ENCODE measurements around the gene CCDC27. TPM values are rescaled to one million over a fixed set of nuclear protein-coding genes. Genes with fewer than 3 reads are reported as not detected.

The CCDC27 gene
- polyA plus RNA-seq, 1 experiment = not detected

DNA sequence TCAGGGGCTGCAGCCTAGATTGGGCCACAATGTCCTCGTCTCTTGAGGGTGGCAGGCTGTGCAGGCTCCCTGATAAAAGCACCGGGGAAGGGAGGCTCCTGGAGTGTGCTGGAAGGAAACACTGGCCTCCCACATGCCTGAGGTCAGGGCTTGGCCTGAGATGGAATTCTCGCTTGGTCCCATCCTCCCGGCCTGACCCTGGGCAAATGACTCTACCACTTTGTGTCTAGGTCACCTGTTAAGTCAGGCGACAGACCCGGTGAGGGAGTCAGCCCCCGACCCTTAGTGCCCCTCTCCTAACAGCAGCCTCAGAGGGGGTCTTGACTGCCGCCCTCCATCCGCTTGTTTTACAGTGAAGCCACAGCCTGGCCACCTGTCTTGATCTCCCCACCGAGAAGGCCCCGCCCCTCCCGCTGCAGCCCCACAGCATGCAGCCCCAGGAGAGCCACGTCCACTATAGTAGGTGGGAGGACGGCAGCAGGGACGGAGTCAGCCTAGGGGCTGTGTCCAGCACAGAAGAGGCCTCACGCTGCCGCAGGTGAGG is 22.8 kb downstream of the CCDC27 start:
- POLR2A ChIA-PET = interaction anchor here (1.2 kb wide), 1 partner anchor 21 kb away, joined by 3 read pairs; the partner anchor contains the start of gene LRRC47
- H3K9me3 ChIP-seq (ENCODE audit: control insufficient read depth, insufficient read depth, low read length) = no peaks in the 10 kb centered on the region; the same call in 1 of the 2 replicates
- H3K27me3 ChIP-seq (ENCODE audit: control insufficient read depth, insufficient read depth, low read length) = peaks cover 3% of the 10 kb centered on the region
- TF ChIP-seq, protein P1, sequence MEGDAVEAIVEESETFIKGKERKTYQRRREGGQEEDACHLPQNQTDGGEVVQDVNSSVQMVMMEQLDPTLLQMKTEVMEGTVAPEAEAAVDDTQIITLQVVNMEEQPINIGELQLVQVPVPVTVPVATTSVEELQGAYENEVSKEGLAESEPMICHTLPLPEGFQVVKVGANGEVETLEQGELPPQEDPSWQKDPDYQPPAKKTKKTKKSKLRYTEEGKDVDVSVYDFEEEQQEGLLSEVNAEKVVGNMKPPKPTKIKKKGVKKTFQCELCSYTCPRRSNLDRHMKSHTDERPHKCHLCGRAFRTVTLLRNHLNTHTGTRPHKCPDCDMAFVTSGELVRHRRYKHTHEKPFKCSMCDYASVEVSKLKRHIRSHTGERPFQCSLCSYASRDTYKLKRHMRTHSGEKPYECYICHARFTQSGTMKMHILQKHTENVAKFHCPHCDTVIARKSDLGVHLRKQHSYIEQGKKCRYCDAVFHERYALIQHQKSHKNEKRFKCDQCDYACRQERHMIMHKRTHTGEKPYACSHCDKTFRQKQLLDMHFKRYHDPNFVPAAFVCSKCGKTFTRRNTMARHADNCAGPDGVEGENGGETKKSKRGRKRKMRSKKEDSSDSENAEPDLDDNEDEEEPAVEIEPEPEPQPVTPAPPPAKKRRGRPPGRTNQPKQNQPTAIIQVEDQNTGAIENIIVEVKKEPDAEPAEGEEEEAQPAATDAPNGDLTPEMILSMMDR (IDR thresholded peaks at IDR 0.05; ENCODE audit: low read depth, low read length) = no peak
- no peak overlapping the region for H3K27ac ChIP-seq (ENCODE audit: low read depth, low read length)
- CTCF ChIA-PET = no interaction called here
- DNase-seq (ENCODE audit: low read depth, low spot score) = no peak
- no peak overlapping the region for H3K4me3 ChIP-seq (ENCODE audit: low read depth, low read length)

DNA sequence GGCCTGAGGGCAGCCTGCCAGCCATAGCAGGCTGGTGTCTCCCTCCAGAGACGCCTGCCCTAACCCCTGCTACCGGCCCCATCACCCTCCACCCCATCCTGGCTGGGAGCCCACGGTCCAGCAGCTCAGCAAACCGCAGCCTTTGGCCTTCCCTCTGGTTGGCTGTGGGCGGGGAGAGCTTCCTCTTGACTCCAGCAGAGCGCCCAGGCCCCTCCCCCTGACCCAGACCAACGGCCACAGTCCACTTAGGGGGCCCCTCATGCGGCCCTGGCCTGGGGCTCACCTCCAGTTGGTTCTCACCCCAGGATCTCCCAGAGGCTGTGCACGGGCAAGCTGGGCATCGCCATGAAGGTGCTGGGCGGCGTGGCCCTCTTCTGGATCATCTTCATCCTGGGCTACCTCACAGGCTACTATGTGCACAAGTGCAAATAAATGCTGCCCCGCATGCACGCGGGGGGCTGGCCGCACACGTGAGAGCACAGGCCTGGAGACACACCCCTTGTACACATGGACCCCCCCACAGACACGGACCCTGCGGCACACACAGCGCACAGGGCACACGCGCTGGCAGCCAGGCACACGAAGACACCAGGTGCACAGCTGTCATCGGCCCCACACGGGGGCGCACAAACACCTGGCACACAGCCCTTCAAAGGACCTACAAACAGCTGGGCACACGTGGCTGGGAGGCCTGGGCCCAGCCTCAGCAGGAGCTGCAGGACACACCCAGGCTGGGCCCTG is 23.4 kb downstream of the CCDC27 start:
- Histone ChIP-seq H3K27me3 (ENCODE audit: control insufficient read depth, insufficient read depth, low read length) (peaks cover 2% of the 10 kb centered on the region), H3K9me3 (ENCODE audit: control insufficient read depth, insufficient read depth, low read length) (no peaks in the 10 kb centered on the region; the same call in 1 of the 2 replicates), H3K4me3 (ENCODE audit: low read depth, low read length) (no peak overlapping the region), H3K27ac (ENCODE audit: low read depth, low read length) (no peak overlapping the region)
- peak; percentile 20 for DNase-seq (ENCODE audit: low read depth, low spot score)
- TF ChIP-seq, protein P1 (IDR thresholded peaks at IDR 0.05; ENCODE audit: low read depth, low read length) = no peak
- POLR2A ChIA-PET = interaction anchor here (1.2 kb wide), 1 partner anchor 21 kb away, joined by 3 read pairs; the partner anchor contains the start of gene LRRC47
- CTCF ChIA-PET = interaction anchor here (0.7 to 0.8 kb wide), 2 partner anchors 15 to 18 kb away, joined by 3 read pairs; no protein-coding TSS in a partner anchor

DNA sequence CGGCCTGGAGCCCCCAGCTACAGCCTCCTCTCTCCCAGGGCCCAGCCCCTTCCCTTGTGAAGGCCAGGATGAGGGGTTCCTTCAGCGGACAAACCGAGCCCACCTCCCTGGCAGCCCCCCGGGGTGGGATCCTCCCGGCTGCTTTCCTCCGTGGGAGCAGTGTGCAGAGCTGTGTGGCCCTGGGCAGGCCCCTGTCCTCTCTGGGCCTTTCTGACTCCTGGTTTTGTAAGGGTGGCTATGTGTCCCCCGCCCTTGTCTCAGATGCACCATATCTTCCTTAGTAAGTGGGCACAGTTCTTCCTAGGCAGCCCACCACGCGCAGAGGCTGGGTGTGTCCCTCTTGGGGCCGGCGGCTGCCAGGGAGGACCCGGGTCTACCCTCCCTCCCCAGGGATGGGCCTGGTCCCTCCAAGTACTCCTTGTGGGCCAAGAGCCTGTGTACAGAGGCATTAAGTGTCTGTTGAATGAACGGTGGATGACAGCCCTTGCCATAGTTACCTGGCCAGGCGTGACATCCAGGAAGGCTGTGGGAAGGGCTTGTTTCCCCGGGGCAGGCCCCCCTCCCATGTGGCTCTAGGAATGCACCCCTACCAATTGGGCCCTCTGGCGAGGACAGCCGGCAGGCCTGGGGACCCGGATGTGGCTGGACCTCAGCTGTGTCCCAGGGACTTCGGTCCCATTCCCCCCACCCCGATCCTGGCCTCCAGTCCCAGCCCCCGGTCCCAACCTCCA is 24.1 kb downstream of the CCDC27 start:
- Histone ChIP-seq H3K27me3 (ENCODE audit: control insufficient read depth, insufficient read depth, low read length) (no peaks in the 10 kb centered on the region), H3K4me3 (ENCODE audit: low read depth, low read length) (no peak overlapping the region), H3K9me3 (ENCODE audit: control insufficient read depth, insufficient read depth, low read length) (no peaks in the 10 kb centered on the region; the same call in 1 of the 2 replicates), H3K27ac (ENCODE audit: low read depth, low read length) (no peak overlapping the region)
- ChIA-PET CTCF (interaction anchor here (0.7 to 0.8 kb wide), 2 partner anchors 15 to 17 kb away, joined by 3 read pairs; no protein-coding TSS in a partner anchor), POLR2A (interaction anchor here (1.2 kb wide), 1 partner anchor 20 kb away, joined by 3 read pairs; the partner anchor contains the start of gene LRRC47)
- TF ChIP-seq, protein P1 (IDR thresholded peaks at IDR 0.05; ENCODE audit: low read depth, low read length) = no peak
- DNase-seq (ENCODE audit: low read depth, low spot score) = no peak

DNA sequence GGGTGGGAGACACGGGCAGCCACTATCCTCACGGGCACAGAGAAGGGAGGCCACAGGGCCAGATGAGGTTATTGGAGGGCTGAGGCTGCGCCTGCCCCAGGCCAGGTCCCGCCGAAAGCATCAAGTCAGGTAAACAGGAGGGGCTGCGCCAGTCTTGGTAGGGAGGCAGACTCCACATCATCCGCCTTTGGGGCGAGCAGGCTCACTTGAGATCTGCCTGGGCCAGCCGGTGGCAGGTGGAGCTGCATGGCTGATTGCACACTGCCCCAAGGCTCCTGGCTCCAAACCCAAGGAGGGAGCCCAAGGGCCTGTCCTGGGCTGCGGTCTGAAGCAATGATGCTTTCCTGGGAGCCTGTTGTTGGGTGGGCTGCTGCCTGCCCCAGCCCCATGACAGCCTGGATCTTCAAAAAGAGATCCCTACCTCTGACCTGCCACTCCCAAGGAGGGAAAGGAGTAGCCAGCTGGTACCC is 24.9 kb downstream of the CCDC27 start:
- Histone ChIP-seq H3K4me3 (ENCODE audit: low read depth, low read length) (no peak overlapping the region), H3K9me3 (ENCODE audit: control insufficient read depth, insufficient read depth, low read length) (no peaks in the 10 kb centered on the region; the same call in 1 of the 2 replicates), H3K27ac (ENCODE audit: low read depth, low read length) (no peak overlapping the region), H3K27me3 (ENCODE audit: control insufficient read depth, insufficient read depth, low read length) (no peaks in the 10 kb centered on the region)
- ChIA-PET CTCF (no interaction called here), POLR2A (no interaction called here)
- TF ChIP-seq, protein P1 (IDR thresholded peaks at IDR 0.05; ENCODE audit: low read depth, low read length) = no peak
- DNase-seq (ENCODE audit: low read depth, low spot score) = no peak
